Vagina (tissue), 2 donors: ENCODE results near the gene BTBD8.

Source experiments
- POLR2A ChIP-seq, 2 donors: fragments of 450-650 bp; IDR thresholded peaks; one replicate each; pipeline ENCODE4 v1.6.1; 2017; ENCODE audit warnings: antibody characterized with exemption in 2 of 2, mild to moderate bottlenecking in 2 of 2, moderate library complexity in 2 of 2
- POLR2AphosphoS5 ChIP-seq, 2 donors: sonication (generic); formaldehyde crosslinking; IDR thresholded peaks; one replicate each; pipeline ENCODE4 v1.9.0; 2017; ENCODE audit warnings: antibody characterized with exemption in 2 of 2, mild to moderate bottlenecking in 2 of 2, low read depth in 1 of 2; ENCODE audit not compliant: insufficient read depth in 1 of 2
- TF ChIP-seq, protein P1 (sequence below), 3 experiments: fragments of 450-650 bp in 2 of 3; fragments of 200-600 bp in 1 of 3; sonication (generic) in 1 of 3; IDR thresholded peaks; one replicate each; pipeline ENCODE4 v1.5.1; 2017 to 2019; ENCODE audit warnings: antibody characterized with exemption in 3 of 3, mild to moderate bottlenecking in 2 of 3, moderate library complexity in 2 of 3

DNA sequence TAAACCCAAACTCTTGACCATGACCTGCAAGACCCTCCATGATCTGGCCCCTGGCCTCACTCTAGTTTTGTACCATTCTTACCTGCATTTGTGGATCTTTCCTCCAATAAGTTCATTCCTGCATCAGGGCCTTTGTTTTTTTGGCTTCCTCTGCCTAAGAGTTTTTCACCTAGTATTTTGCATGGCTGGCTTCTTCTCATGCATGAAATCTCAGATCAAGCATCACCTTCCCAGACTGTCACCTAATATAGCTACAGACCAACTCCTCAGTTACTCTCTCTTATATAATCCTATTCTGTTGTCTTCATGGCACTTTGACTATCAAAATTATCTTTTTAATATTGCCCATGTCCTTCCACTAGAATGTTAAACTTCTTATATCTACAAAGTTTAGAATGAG, 54.2 kb downstream of the BTBD8 start:
- TF ChIP-seq, protein P1, sequence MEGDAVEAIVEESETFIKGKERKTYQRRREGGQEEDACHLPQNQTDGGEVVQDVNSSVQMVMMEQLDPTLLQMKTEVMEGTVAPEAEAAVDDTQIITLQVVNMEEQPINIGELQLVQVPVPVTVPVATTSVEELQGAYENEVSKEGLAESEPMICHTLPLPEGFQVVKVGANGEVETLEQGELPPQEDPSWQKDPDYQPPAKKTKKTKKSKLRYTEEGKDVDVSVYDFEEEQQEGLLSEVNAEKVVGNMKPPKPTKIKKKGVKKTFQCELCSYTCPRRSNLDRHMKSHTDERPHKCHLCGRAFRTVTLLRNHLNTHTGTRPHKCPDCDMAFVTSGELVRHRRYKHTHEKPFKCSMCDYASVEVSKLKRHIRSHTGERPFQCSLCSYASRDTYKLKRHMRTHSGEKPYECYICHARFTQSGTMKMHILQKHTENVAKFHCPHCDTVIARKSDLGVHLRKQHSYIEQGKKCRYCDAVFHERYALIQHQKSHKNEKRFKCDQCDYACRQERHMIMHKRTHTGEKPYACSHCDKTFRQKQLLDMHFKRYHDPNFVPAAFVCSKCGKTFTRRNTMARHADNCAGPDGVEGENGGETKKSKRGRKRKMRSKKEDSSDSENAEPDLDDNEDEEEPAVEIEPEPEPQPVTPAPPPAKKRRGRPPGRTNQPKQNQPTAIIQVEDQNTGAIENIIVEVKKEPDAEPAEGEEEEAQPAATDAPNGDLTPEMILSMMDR (IDR thresholded peaks at IDR 0.05): no peak
- TF ChIP-seq POLR2A (IDR thresholded peaks at IDR 0.05): no peak
- no peak for TF ChIP-seq POLR2AphosphoS5 (IDR thresholded peaks at IDR 0.05; ENCODE audit: insufficient read depth in 1 of 2, low read depth in 1 of 2)
